GM19193 (cell line): ENCODE measurements around the gene ANTXRL.

Source experiments
- POLR2A ChIP-seq: IDR thresholded peaks from 4 replicates; pipeline ENCODE4 v1.6.1; 2011; ENCODE audit not compliant: insufficient read depth, insufficient read length; ENCODE audit errors: extremely low read depth

The ANTXRL gene

DNA sequence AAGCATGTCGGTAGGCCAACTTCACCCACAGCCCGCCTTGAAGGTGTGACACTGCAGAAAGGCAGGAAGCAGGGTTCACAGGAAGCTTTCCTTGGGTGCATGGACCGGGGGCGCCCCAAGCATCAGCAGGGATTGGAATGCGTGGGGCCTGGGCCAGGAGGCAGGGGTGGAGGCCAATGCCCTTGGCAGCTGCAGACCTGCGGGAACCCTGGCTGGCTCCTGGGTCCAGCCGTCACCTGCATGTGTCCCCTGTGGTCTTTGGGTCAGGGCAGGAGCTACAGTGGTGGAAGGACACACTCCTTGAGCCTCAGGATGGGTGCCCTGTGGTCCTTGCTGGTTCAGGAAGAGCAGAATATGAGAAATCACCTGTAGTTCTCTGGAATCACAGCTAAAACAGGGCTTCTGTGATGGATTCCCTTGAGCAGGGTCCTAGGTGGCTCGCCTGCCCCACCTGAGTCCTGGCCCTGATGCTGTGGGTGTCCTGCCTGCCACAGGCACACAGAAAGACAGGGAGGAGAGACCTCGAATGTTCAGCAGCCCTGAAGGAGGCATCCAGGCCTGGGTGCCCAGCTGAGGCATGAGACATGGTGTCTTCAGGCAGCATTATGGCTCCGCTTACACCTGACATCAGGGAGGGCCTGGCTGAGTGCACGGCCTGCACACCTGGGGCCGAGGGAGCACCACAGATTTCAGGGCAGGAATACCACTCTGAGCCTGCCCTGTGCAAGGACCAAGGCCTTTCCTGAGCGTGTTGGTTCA, 15.1 kb downstream of the ANTXRL start:
- TF ChIP-seq POLR2A = no peak

DNA sequence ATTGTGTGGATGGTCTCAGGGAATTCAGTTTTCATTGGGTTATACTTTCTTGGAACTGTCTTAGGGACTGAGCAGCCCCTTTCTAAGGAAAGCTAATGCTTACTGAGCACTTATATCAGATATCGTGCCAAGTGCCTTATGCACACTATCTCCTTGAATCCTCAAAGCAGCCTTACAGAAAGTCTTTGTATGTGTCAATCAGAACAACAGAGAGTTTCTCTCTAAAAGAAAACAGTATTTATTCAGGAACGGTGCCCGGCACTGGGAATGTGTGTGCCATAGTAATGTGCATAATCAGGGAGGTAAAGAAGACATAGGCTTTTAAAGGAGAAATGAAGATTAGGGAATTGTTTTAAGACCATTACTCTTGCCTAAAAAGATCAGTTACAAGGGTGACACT, 17.3 kb downstream of the ANTXRL start:
- no peak for TF ChIP-seq POLR2A

GRCh38 chr10:46305079-46305818, 18.5 kb downstream of the ANTXRL start:
- TF ChIP-seq POLR2A = no peak

- no peak for TF ChIP-seq POLR2A
These were observed 19.2 kb downstream of the ANTXRL start for GRCh38 chr10:46305986-46306385.

GRCh38 chr10:46306516-46307184, 19.9 kb downstream of the ANTXRL start:
- no peak for TF ChIP-seq POLR2A

DNA sequence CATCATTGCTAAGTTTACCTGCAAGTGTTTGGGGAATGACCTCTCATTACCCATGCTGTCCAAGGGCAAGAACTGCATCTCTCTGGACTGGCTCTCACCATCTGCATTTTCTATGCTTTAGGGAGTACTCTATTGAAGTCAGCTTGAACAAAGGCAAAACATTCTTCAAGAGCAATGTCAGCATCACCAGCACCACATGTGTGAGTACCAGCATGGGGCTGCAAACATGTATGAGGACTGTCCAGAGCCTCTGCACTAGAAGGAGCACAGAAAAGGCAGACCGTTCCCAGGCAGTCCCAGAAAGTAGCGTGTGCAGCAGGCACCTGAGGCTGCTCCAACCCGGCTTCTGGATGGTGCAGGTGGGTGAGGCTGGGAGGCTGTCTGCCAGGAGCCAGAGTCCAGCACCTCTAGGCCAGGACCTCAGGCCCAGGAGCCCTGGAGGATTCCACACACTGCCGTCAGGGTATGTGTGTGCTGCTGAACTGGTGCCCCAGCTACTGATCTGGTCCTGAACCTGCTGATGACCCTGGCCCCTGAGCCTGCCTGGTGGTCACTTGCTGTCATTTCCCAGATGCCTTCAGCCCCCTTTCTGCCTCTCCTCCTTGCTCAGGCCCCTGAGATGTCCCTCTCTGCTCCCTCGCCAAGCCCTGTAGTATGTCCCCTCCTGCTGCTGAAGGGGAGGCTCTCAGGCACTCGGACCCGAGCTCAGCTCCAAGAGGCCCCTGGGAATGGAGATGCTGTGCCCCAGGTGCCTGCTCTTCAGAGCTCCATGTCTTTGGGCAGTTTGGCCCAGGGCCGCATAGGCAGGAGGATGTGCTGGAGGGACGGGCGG, 20.7 kb downstream of the ANTXRL start:
- no peak for TF ChIP-seq POLR2A

- TF ChIP-seq POLR2A = no peak
These were observed 21.3 kb downstream of the ANTXRL start for GRCh38 chr10:46308113-46308415.

- TF ChIP-seq POLR2A = no peak
These were observed 22.1 kb downstream of the ANTXRL start for GRCh38 chr10:46308666-46309450.

GRCh38 chr10:46309511-46310142, 22.8 kb downstream of the ANTXRL start:
- TF ChIP-seq POLR2A = no peak

GRCh38 chr10:46310143-46310514, 23.3 kb downstream of the ANTXRL start:
- TF ChIP-seq POLR2A = no peak

DNA sequence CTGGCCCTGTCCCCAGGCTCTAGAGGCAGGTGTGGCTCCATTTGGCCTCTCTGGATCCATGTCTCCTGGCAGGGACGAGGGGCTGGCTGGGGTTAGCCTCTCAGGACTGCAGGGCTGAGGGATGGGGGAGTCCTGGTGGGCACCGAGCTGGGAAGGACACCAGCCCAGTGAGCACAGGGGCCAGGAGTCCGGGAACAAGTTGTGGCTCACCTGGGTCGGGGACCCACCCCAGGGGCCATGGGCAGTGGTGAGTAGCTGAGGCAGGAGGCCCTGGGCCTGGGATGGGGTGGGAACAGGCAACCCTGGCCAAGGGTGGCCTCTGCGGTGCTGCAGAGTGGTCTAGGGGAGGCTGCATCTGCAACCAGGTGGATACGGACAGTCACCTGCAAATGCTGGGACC, 24.1 kb downstream of the ANTXRL start:
- TF ChIP-seq POLR2A = no peak

- TF ChIP-seq POLR2A = no peak
These were observed 24.7 kb downstream of the ANTXRL start for GRCh38 chr10:46311501-46311951.

DNA sequence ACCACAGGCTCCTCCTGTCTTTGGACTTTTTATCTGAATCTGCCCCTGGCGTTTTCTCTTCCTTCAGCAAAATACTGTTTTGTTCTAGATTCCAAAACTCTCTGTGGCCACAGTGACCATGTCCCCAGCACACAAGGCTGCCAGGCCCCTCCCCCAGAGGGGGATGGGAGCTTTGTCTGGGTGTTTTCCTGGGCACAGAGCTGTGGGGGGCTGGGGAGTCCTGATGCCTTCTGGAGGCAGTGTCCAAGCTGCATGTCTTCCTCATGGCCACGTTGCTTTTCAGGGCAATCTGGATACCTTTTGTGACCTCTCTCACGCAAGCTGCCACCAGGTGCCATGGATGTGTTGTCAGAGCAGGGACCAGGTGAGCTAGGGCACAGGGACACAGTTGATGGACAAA, 26.2 kb downstream of the ANTXRL start:
- no peak for TF ChIP-seq POLR2A

DNA sequence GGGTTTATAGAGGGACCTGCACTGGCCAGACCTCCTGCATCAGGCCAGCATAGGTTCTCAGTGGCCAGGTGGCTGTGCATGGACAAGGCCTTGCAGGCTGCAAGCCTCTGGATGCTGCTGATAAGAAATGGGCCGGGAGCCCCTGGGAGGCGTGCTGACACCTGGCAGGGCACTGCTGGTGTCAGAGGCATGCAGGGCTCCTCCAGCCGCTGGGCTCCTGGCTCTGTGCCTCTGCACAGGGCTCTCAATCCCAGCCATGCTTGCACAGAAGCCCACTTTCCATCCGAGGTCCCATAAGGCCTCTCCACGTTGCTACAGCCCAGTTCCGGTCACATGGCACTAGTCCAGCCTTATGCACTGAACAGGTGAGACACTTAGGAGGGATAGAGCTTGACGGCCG, 27.3 kb downstream of the ANTXRL start:
- no peak for TF ChIP-seq POLR2A
